Measurements from ENCODE around the gene SLC36A4. TPM values are rescaled to one million over a fixed set of nuclear protein-coding genes. Genes with fewer than 3 reads are reported as not detected.

SLC36A4 gene
- total RNA-seq, 1 experiment from 2014 or later = 12.5 TPM

- no peak overlapping the region for H3K4me3 ChIP-seq (ENCODE audit: low read depth, low read length)
- H3K9me3 Mint-ChIP-seq (ENCODE audit: unreplicated experiment) = no peaks in the 10 kb centered on the region
- no peak overlapping the region for H3K27ac Mint-ChIP-seq (ENCODE audit: unreplicated experiment)
- H3K36me3 Mint-ChIP-seq (ENCODE audit: insufficient read depth, unreplicated experiment) = no peaks in the 10 kb centered on the region
- ChIA-PET CTCF (interaction anchor here (0.6 to 1.7 kb wide), 9 partner anchors 14 to 427 kb away, joined by 3 to 18 read pairs (median 5); partner anchors contain the start of gene CEP295), POLR2A (no interaction called here)
- intact Hi-C loops (cut with micrococcal nuclease; ENCODE audit: unreplicated experiment) = loop anchor here (1.0 to 5.0 kb wide), 6 partner anchors 253 to 460 kb away; partner anchors contain the start of gene SMCO4
- H3K4me3 Mint-ChIP-seq (ENCODE audit: unreplicated experiment) = no peak overlapping the region
- TF ChIP-seq, protein P1, sequence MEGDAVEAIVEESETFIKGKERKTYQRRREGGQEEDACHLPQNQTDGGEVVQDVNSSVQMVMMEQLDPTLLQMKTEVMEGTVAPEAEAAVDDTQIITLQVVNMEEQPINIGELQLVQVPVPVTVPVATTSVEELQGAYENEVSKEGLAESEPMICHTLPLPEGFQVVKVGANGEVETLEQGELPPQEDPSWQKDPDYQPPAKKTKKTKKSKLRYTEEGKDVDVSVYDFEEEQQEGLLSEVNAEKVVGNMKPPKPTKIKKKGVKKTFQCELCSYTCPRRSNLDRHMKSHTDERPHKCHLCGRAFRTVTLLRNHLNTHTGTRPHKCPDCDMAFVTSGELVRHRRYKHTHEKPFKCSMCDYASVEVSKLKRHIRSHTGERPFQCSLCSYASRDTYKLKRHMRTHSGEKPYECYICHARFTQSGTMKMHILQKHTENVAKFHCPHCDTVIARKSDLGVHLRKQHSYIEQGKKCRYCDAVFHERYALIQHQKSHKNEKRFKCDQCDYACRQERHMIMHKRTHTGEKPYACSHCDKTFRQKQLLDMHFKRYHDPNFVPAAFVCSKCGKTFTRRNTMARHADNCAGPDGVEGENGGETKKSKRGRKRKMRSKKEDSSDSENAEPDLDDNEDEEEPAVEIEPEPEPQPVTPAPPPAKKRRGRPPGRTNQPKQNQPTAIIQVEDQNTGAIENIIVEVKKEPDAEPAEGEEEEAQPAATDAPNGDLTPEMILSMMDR (IDR thresholded peaks at IDR 0.05; ENCODE audit: insufficient read depth in 1 of 2, low read depth in 1 of 2, low read length in 1 of 2, severe bottlenecking in 1 of 2, unreplicated experiment in 1 of 2) = peak; percentile 97
- peaks cover under 1% of the 10 kb centered on the region for H3K4me1 Mint-ChIP-seq (ENCODE audit: low read depth, unreplicated experiment)
- H3K9me3 ChIP-seq = no peaks in the 10 kb centered on the region
- H3K4me1 ChIP-seq = no peaks in the 10 kb centered on the region
- DNase-seq = peak; percentile 84 to 88
- peaks cover 7% of the 10 kb centered on the region for H3K27me3 Mint-ChIP-seq (ENCODE audit: insufficient read depth, unreplicated experiment)
- no peaks in the 10 kb centered on the region for H3K36me3 ChIP-seq (ENCODE audit: control insufficient read depth, insufficient read depth, low read length)
- peaks cover 6% of the 10 kb centered on the region; the same call in 1 of the 2 replicates for H3K27me3 ChIP-seq (replicated peaks; ENCODE audit: control insufficient read depth, insufficient read depth, low read length)
- no TSS peak for BruUV-seq (replicated peaks)
Measured at GRCh38 chr11:93234602-93235207, 36.9 kb upstream of the SLC36A4 start.

DNA sequence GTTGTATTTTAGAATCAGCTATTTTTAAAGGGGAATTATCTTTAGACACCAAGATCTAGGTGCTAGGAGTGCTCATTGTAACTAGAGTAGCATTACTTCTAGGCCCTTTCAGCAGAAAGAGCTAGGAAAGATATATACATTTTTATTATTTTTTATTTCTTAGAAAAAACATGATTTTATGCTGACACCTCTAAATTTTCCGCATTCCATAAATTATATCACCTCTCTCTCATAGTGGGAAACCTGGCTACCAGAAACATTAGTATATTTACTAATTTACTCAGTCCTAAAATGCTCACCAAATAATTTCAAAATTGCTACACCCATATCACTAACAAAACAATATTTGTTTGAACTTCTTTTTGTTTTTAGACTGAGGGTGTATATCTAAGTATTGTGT is 32.1 kb upstream of the SLC36A4 start:
- H3K36me3 Mint-ChIP-seq (ENCODE audit: insufficient read depth, unreplicated experiment) = no peaks in the 10 kb centered on the region
- BruUV-seq (replicated peaks) = no TSS peak

DNA sequence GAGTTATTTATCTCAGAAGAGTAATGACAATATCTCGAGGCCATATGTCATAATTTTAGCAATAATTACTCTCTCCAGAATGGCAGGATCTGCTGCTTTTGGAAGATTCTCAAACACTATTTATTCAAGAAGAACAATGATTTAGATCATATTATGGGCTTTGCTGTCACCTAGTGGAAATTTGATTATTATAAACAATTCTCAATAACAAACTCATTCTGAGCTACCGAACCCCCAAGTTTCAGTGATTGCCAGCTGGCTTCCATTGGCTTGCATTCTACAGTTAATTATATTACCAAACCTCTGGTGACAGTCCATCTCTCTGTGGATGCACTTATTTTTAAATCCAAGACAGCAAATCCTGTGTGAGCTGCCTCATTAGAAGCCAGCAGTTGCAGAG is 27.9 kb upstream of the SLC36A4 start:
- Mint-ChIP-seq H3K4me3 (ENCODE audit: unreplicated experiment) (no peak overlapping the region), H3K36me3 (ENCODE audit: insufficient read depth, unreplicated experiment) (no peaks in the 10 kb centered on the region), H3K4me1 (ENCODE audit: low read depth, unreplicated experiment) (peaks cover 11% of the 10 kb centered on the region), H3K27me3 (ENCODE audit: insufficient read depth, unreplicated experiment) (peaks cover 10% of the 10 kb centered on the region), H3K9me3 (ENCODE audit: unreplicated experiment) (no peaks in the 10 kb centered on the region), H3K27ac (ENCODE audit: unreplicated experiment) (no peak overlapping the region)
- Histone ChIP-seq H3K27me3 (replicated peaks; ENCODE audit: control insufficient read depth, insufficient read depth, low read length) (0 out of 2 replicates have a peak, but pooled peaks cover 1% of the 10 kb centered on the region), H3K9me3 (no peaks in the 10 kb centered on the region), H3K4me1 (peaks cover 5% of the 10 kb centered on the region; the same call in 1 of the 2 replicates), H3K4me3 (ENCODE audit: low read depth, low read length) (no peak overlapping the region), H3K36me3 (ENCODE audit: control insufficient read depth, insufficient read depth, low read length) (no peaks in the 10 kb centered on the region)
- ChIA-PET CTCF (interaction anchor here (0.9 to 1.0 kb wide), 3 partner anchors 136 to 432 kb away, joined by 3 to 5 read pairs (median 4); no protein-coding TSS in a partner anchor), POLR2A (no interaction called here)
- DNase-seq = no peak
- TF ChIP-seq, protein P1 (IDR thresholded peaks at IDR 0.05; ENCODE audit: insufficient read depth in 1 of 2, low read depth in 1 of 2, low read length in 1 of 2, severe bottlenecking in 1 of 2, unreplicated experiment in 1 of 2) = peak in 1 of 2 experiments; percentile 38
- BruUV-seq (replicated peaks) = no TSS peak
- intact Hi-C loops (cut with micrococcal nuclease; ENCODE audit: unreplicated experiment) = loop anchor here (1.0 to 5.0 kb wide), 3 partner anchors 94 to 283 kb away; no protein-coding TSS in a partner anchor

More for the DNA sequence above, 32.1 kb upstream of the SLC36A4 start:
- TF ChIP-seq, protein P1 (IDR thresholded peaks at IDR 0.05; ENCODE audit: insufficient read depth in 1 of 2, low read depth in 1 of 2, low read length in 1 of 2, severe bottlenecking in 1 of 2, unreplicated experiment in 1 of 2) = no peak
- DNase-seq = no peak
- ChIA-PET CTCF (no interaction called here), POLR2A (no interaction called here)
- Mint-ChIP-seq H3K4me3 (ENCODE audit: unreplicated experiment) (no peak overlapping the region), H3K27ac (ENCODE audit: unreplicated experiment) (no peak overlapping the region), H3K4me1 (ENCODE audit: low read depth, unreplicated experiment) (peaks cover 11% of the 10 kb centered on the region), H3K9me3 (ENCODE audit: unreplicated experiment) (no peaks in the 10 kb centered on the region), H3K27me3 (ENCODE audit: insufficient read depth, unreplicated experiment) (no peaks in the 10 kb centered on the region)
- H3K4me3 ChIP-seq (ENCODE audit: low read depth, low read length) = no peak overlapping the region
- peaks cover 5% of the 10 kb centered on the region; the same call in 1 of the 2 replicates for H3K4me1 ChIP-seq
- H3K36me3 ChIP-seq (ENCODE audit: control insufficient read depth, insufficient read depth, low read length) = no peaks in the 10 kb centered on the region
- intact Hi-C loops (cut with micrococcal nuclease; ENCODE audit: unreplicated experiment) = loop anchor here (5.0 kb wide), 1 partner anchor 288 kb away; no protein-coding TSS in a partner anchor
- peaks cover 6% of the 10 kb centered on the region; the same call in 1 of the 2 replicates for H3K27me3 ChIP-seq (replicated peaks; ENCODE audit: control insufficient read depth, insufficient read depth, low read length)
- H3K9me3 ChIP-seq = no peaks in the 10 kb centered on the region
